Endothelial cell of umbilical vein (primary cell): ENCODE results near the gene GRIN3B.

Experiments used
- CTCF ChIP-seq, 2 donors: IDR thresholded peaks; 1 replicate in 1 of 2; 2 replicates in 1 of 2; pipeline ENCODE4 v1.5.1; 2011; ENCODE audit warnings: low read length in 2 of 2, mild to moderate bottlenecking in 2 of 2, moderate library complexity in 2 of 2, control low read depth in 1 of 2, inconsistent platforms in 1 of 2, low read depth in 1 of 2; ENCODE audit not compliant: insufficient read depth in 1 of 2; ENCODE audit errors: extremely low read depth in 1 of 2
- MAX ChIP-seq: IDR thresholded peaks from 2 replicates; pipeline ENCODE4 v1.6.1; 2011; ENCODE audit not compliant: insufficient read depth, insufficient read length

- no peak for TF ChIP-seq CTCF (IDR thresholded peaks at IDR 0.05; ENCODE audit: extremely low read depth in 1 of 2, insufficient read depth in 1 of 2, low read depth in 1 of 2, low read length in 2 of 2)
- no peak for TF ChIP-seq MAX
Measured at GRCh38 chr19:1046117-1046626, 46.0 kb downstream of the GRIN3B start.
